ENCODE measurements around the gene PTPRE. TPM values are rescaled to one million over a fixed set of nuclear protein-coding genes. Genes with fewer than 3 reads are reported as not detected.

PTPRE gene
- polyA plus RNA-seq, 1 donor from 2014 or later: 4.1 TPM

DNA sequence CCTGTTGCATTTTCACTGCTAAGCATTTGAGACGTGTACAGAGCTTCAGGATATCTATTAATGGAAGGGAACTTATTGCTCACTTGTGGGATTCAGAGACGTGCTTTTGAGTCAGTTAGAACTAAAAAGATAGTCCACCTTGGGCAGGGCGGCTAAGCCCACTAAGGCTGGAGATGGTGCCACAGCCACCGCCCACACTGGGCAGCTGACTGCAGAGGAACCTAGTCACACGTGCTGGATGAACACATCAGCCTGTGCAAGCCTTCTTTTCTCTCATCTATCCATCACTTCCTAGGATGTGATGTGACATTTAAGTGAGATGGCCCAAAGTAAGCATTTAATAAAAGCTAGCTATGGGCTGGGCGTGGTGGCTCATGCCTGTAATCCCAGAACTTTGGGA lies 78.0 kb downstream of the PTPRE start:
- H3K9me3 ChIP-seq (ENCODE audit: low read length): no peaks in the 10 kb centered on the region
- no peaks in the 10 kb centered on the region for H3K9me2 ChIP-seq (ENCODE audit: insufficient read depth, low read length)
- H3K4me3 ChIP-seq (ENCODE audit: low read length): no peak overlapping the region
- H3K36me3 ChIP-seq (ENCODE audit: insufficient read depth, low read length): no peaks in the 10 kb centered on the region
- no peak overlapping the region for H3K9ac ChIP-seq (ENCODE audit: low read length)
- H4K20me1 ChIP-seq (ENCODE audit: insufficient read depth): no peaks in the 10 kb centered on the region
- no peaks in the 10 kb centered on the region for H3F3A ChIP-seq (ENCODE audit: insufficient read depth, low read length, poor library complexity, severe bottlenecking)
- H3K27ac ChIP-seq (ENCODE audit: low read length): no peak overlapping the region
- TF ChIP-seq, protein P1, sequence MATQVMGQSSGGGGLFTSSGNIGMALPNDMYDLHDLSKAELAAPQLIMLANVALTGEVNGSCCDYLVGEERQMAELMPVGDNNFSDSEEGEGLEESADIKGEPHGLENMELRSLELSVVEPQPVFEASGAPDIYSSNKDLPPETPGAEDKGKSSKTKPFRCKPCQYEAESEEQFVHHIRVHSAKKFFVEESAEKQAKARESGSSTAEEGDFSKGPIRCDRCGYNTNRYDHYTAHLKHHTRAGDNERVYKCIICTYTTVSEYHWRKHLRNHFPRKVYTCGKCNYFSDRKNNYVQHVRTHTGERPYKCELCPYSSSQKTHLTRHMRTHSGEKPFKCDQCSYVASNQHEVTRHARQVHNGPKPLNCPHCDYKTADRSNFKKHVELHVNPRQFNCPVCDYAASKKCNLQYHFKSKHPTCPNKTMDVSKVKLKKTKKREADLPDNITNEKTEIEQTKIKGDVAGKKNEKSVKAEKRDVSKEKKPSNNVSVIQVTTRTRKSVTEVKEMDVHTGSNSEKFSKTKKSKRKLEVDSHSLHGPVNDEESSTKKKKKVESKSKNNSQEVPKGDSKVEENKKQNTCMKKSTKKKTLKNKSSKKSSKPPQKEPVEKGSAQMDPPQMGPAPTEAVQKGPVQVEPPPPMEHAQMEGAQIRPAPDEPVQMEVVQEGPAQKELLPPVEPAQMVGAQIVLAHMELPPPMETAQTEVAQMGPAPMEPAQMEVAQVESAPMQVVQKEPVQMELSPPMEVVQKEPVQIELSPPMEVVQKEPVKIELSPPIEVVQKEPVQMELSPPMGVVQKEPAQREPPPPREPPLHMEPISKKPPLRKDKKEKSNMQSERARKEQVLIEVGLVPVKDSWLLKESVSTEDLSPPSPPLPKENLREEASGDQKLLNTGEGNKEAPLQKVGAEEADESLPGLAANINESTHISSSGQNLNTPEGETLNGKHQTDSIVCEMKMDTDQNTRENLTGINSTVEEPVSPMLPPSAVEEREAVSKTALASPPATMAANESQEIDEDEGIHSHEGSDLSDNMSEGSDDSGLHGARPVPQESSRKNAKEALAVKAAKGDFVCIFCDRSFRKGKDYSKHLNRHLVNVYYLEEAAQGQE (IDR thresholded peaks at IDR 0.05; ENCODE audit: borderline replicate concordance): no peak
- TF ChIP-seq RAD21 (conservative IDR thresholded peaks at IDR 0.05): no peak
- TF ChIP-seq POLR2AphosphoS5 (IDR thresholded peaks at IDR 0.05): no peak
- no peak for TF ChIP-seq MXI1 (conservative IDR thresholded peaks at IDR 0.05; ENCODE audit: poor library complexity, severe bottlenecking)
- no peak for TF ChIP-seq SMC3 (conservative IDR thresholded peaks at IDR 0.05; ENCODE audit: poor library complexity)
- TF ChIP-seq TAF1 (IDR thresholded peaks at IDR 0.05; ENCODE audit: low read depth): no peak
- TF ChIP-seq EP300 (conservative IDR thresholded peaks at IDR 0.05; ENCODE audit: poor library complexity, severe bottlenecking): no peak
- TF ChIP-seq, protein P2, sequence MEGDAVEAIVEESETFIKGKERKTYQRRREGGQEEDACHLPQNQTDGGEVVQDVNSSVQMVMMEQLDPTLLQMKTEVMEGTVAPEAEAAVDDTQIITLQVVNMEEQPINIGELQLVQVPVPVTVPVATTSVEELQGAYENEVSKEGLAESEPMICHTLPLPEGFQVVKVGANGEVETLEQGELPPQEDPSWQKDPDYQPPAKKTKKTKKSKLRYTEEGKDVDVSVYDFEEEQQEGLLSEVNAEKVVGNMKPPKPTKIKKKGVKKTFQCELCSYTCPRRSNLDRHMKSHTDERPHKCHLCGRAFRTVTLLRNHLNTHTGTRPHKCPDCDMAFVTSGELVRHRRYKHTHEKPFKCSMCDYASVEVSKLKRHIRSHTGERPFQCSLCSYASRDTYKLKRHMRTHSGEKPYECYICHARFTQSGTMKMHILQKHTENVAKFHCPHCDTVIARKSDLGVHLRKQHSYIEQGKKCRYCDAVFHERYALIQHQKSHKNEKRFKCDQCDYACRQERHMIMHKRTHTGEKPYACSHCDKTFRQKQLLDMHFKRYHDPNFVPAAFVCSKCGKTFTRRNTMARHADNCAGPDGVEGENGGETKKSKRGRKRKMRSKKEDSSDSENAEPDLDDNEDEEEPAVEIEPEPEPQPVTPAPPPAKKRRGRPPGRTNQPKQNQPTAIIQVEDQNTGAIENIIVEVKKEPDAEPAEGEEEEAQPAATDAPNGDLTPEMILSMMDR (IDR thresholded peaks at IDR 0.05; ENCODE audit: poor library complexity, severe bottlenecking): no peak
- H3K4me2 ChIP-seq (ENCODE audit: low read length): no peak overlapping the region
- H3K27me3 ChIP-seq (ENCODE audit: insufficient read depth, low read depth, low read length): no peaks in the 10 kb centered on the region
- no peak overlapping the region for H2AFZ ChIP-seq (ENCODE audit: low read depth, low read length)
- H3K79me2 ChIP-seq (replicated peaks; ENCODE audit: insufficient read depth, low read length): no peaks in the 10 kb centered on the region

DNA sequence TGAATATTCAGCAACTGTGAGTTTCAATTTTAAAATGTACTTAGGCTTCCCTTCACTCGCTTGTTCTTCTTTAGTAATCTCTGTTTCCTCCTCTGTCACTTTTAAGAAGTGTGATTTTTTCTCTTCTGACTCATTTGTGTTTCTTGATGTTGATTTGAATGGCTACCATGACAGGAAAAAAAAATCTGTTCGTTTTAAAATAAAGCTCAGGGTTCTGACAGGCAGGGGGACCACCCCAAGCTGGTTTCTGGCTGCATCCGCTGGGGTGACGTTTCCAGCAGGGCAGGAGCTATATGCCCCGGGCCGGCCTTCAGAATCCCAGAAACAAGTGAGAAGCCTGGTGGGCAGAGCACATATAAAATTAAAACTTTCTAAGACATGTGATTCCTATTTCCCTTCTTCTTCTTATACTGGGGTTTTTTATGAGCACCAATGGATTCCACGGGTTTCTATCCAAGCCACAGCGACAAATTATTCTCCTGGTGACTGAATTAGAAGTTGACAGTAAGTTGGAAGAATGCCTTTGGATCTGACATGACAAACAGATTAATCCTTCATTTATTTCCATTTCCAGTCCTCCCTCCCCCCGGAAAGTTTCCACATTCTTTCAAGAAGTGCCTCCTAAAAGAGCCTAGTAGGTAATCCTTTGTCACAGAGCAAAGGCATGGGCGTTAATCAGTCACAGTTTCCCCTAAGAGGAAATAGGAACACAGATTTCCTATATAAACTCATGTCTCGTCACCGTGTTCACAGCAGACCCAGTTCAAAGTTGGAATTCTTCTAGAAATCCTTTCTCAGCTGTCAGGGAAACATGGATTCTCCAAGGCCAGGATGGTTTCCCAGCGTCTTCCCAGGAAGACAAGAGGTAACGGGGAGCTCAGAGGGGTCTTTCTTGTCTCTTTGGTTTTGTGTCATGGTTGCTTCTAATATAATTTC lies 79.9 kb downstream of the PTPRE start:
- Histone ChIP-seq H3K4me3 (ENCODE audit: low read length) (no peak overlapping the region), H3F3A (ENCODE audit: insufficient read depth, low read length, poor library complexity, severe bottlenecking) (no peaks in the 10 kb centered on the region), H3K79me2 (replicated peaks; ENCODE audit: insufficient read depth, low read length) (no peaks in the 10 kb centered on the region), H3K36me3 (ENCODE audit: insufficient read depth, low read length) (no peaks in the 10 kb centered on the region), H3K9me3 (ENCODE audit: low read length) (no peaks in the 10 kb centered on the region), H2AFZ (ENCODE audit: low read depth, low read length) (no peak overlapping the region), H3K27ac (ENCODE audit: low read length) (no peak overlapping the region), H3K27me3 (ENCODE audit: insufficient read depth, low read depth, low read length) (no peaks in the 10 kb centered on the region), H4K20me1 (ENCODE audit: insufficient read depth) (no peaks in the 10 kb centered on the region), H3K9ac (ENCODE audit: low read length) (no peak overlapping the region), H3K4me2 (ENCODE audit: low read length) (no peak overlapping the region), H3K9me2 (ENCODE audit: insufficient read depth, low read length) (no peaks in the 10 kb centered on the region)
- TF ChIP-seq TAF1 (IDR thresholded peaks at IDR 0.05; ENCODE audit: low read depth): no peak
- TF ChIP-seq MXI1 (conservative IDR thresholded peaks at IDR 0.05; ENCODE audit: poor library complexity, severe bottlenecking): no peak
- TF ChIP-seq RAD21 (conservative IDR thresholded peaks at IDR 0.05): no peak
- TF ChIP-seq EP300 (conservative IDR thresholded peaks at IDR 0.05; ENCODE audit: poor library complexity, severe bottlenecking): no peak
- TF ChIP-seq POLR2AphosphoS5 (IDR thresholded peaks at IDR 0.05): no peak
- TF ChIP-seq SMC3 (conservative IDR thresholded peaks at IDR 0.05; ENCODE audit: poor library complexity): no peak
- no peak for TF ChIP-seq EZH2 (IDR thresholded peaks at IDR 0.05; ENCODE audit: borderline replicate concordance, insufficient read depth, low read length, poor library complexity, severe bottlenecking)
- TF ChIP-seq, protein P1 (IDR thresholded peaks at IDR 0.05; ENCODE audit: borderline replicate concordance): no peak
- TF ChIP-seq, protein P2 (IDR thresholded peaks at IDR 0.05; ENCODE audit: poor library complexity, severe bottlenecking): no peak

All from neural cell (in vitro differentiated cells).